HuH-7.5 (cell line): ENCODE measurements around the gene MYO15B.
A peak's percentile ranks its signal among the peaks of the same experiment; 100 is the strongest.

ENCODE experiments used
- DNase-seq: peaks from one replicate; pipeline ENCODE4 v3.0.0; 2011; ENCODE audit warnings: low spot score

Gene MYO15B

GRCh38 chr17:75666959-75667790, 79.6 kb downstream of the MYO15B start, which contains the start of the genes RECQL5 and SAP30BP:
TSS of gene RECQL5 (minus strand) at chr17:75667154. CDS start at chr17:75666557, 597 bp downstream.
TSS of gene SAP30BP (plus strand) at chr17:75667338. CDS start at chr17:75667373, 35 bp downstream.
- DNase-seq = peak; percentile 83

- DNase-seq = no peak
Measured at GRCh38 chr17:75667825-75668224, 80.2 kb downstream of the MYO15B start.

- DNase-seq = no peak
Measured at GRCh38 chr17:75668489-75668888, 80.9 kb downstream of the MYO15B start.

- no peak for DNase-seq
Measured at GRCh38 chr17:75670868-75671267, 83.3 kb downstream of the MYO15B start.

DNA sequence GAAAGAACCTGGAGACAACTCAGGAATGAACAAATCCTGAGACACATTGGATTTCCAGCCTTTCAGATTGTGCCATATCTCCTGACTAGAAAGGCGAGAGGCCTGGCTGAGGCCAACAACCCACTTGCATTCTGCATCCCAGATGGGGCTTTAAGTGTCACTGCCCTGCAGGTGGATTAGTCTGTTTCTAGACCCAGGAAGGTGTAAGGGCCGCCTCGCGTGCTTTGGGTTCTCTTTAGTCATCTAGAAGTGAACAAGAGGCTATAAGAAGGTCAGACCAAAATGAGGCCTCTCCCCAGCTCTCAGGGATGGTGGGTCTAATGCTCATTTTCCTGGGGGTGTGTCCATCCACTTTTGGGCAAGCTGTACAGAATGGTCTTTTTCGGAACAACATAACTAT, 84.4 kb downstream of the MYO15B start:
- no peak for DNase-seq

GRCh38 chr17:75673487-75673886, 85.9 kb downstream of the MYO15B start:
- DNase-seq = no peak
